ENCODE measurements around the gene CLCN6.

The CLCN6 gene

DNA sequence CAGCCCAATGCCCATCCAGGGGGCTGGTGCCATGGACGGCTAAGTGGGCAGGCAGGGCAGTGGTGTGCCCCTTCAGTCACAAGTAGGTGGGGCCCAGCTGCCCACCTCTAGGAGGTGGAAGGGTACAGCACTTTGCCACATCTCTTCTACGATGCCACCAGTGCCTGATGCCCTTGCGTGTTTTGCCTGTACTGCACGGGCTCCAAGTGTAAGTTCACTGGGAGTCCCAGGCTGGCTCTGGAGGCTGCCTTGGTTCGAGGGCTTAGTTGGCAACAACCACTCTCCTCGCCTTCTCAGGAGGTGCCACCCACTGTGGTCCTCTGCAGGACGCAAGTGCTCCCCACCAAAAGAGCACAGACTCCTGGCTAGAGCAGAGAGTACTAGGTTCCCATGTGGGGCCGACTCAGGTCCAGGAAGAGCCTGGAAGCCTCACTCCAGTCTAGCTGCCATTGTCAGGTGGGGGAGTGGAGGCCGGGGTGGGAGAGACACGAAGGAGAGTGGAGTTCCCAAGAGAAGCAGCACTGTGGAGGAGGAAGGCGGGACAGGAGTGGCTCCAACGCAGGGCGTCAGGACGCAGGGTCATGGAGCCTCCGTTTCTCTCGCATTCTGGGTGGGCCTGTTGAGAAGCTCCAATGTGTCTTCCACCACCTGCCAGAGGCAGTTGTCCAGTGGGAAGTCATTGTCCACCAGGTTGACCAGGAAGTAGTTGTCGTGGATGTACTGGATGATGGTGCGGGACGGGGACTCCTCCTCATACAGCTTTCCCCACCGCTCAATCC, 15.7 kb upstream of the CLCN6 start:
- TF ChIP-seq SPI1 (IDR thresholded peaks at IDR 0.05; ENCODE audit: low read depth, low read length) = no peak
- no peak for TF ChIP-seq POU2F2 (IDR thresholded peaks at IDR 0.05; ENCODE audit: low read depth, low read length)
- TF ChIP-seq PAX5 (IDR thresholded peaks at IDR 0.05; ENCODE audit: insufficient read depth, low read length, severe bottlenecking) = no peak
- no peak for TF ChIP-seq TAF1 (IDR thresholded peaks at IDR 0.05; ENCODE audit: low read depth, low read length)
- TF ChIP-seq POLR2AphosphoS5 (IDR thresholded peaks at IDR 0.05; ENCODE audit: low read depth, low read length) = no peak
- TF ChIP-seq POLR2A (IDR thresholded peaks at IDR 0.05; ENCODE audit: low read depth, low read length) = no peak
- DNase-seq (ENCODE audit: insufficient read length, low spot score) (no peak), FAIRE-seq (no peak)

DNA sequence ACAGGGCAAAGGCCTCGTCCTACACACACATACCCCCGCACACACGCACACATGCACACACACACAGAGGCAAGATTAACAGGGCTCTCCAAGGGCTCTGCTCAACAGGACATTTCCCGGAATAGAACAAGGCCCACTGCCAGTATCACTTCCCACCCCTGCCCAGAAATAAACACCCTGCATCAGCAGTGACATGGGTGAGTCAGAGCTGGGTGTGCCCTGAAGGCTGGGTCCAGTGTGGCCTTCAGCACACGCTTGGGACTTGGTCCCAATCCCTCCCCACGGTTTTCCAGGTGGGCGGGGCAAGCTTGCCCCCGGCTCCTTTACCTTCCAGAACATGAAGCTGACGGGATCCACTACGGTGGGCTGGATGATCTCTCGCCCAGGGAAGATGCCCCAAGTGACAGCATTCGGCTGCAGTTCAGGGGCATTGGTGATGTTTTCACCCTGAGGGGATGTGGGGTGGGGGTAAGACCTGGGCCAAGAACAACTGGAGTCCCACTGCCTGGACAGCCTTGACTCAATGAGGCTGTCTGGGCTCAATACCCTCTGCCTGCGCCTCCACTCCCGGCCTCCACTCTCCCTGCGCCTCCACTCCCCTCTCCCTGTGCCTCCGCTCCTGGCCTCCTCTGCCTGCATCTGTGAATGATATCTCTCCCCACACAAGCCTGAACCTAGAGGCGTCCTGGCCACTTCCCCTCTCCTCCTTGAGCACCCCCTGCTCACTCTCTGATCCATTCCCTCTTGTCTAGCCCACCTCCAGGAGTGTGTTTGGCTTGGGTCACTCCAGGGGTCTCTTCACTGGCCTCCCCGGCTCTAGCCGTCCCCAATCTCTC, 14.9 kb upstream of the CLCN6 start:
- DNase-seq (ENCODE audit: insufficient read length, low spot score) (no peak), FAIRE-seq (no peak)
- TF ChIP-seq PAX5 (IDR thresholded peaks at IDR 0.05; ENCODE audit: insufficient read depth, low read length, severe bottlenecking) = no peak

DNA sequence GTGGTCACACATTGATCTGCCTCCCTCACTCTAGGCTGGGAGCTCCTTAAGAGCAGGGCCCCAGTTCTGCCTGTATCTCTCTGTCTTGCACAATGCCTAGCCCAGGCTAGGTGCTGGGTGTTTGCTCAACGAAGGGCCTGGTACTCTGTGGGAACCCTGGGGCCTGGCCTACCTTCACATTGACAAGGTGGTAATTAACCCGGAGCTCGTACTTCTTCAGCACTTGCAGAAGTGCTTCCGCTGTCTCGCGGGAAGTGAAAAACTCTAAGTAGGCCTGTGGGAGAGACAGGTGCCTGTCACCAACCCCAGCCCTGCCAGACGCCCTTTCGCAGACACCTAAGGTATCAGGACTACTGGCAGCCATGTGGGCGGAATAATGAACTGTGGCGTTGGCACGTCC, 13.9 kb upstream of the CLCN6 start:
- DNase-seq (ENCODE audit: insufficient read length, low spot score) (no peak), FAIRE-seq (no peak)
- no peak for TF ChIP-seq PAX5 (IDR thresholded peaks at IDR 0.05; ENCODE audit: insufficient read depth, low read length, severe bottlenecking)

DNA sequence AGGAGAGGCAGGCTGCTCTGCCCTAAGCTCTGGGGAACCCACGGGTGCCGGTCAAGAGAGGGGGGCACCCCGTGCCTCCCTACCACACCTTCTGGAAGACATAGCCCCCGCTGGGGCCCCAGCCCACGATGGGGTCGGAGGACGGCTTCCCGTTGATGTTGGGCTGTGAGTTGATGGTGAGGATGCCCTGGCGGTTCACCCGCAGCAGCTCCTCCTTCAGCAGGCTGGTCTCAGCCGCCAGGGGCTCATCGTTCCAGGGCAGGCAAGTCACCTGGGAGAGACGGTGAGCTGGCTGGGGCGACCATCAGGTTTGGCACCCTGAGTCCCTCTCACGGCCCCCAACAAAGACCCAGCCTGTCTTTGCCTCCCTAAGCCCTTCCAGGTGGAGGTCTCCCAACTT, 12.2 kb upstream of the CLCN6 start:
- FAIRE-seq (no peak), DNase-seq (ENCODE audit: insufficient read length, low spot score) (no peak)
- TF ChIP-seq PAX5 (IDR thresholded peaks at IDR 0.05; ENCODE audit: insufficient read depth, low read length, severe bottlenecking) (no peak), SPI1 (IDR thresholded peaks at IDR 0.05; ENCODE audit: low read depth, low read length) (no peak), POLR2A (IDR thresholded peaks at IDR 0.05; ENCODE audit: low read depth, low read length) (no peak), TAF1 (IDR thresholded peaks at IDR 0.05; ENCODE audit: low read depth, low read length) (no peak), POU2F2 (IDR thresholded peaks at IDR 0.05; ENCODE audit: low read depth, low read length) (no peak), POLR2AphosphoS5 (IDR thresholded peaks at IDR 0.05; ENCODE audit: low read depth, low read length) (no peak)

DNA sequence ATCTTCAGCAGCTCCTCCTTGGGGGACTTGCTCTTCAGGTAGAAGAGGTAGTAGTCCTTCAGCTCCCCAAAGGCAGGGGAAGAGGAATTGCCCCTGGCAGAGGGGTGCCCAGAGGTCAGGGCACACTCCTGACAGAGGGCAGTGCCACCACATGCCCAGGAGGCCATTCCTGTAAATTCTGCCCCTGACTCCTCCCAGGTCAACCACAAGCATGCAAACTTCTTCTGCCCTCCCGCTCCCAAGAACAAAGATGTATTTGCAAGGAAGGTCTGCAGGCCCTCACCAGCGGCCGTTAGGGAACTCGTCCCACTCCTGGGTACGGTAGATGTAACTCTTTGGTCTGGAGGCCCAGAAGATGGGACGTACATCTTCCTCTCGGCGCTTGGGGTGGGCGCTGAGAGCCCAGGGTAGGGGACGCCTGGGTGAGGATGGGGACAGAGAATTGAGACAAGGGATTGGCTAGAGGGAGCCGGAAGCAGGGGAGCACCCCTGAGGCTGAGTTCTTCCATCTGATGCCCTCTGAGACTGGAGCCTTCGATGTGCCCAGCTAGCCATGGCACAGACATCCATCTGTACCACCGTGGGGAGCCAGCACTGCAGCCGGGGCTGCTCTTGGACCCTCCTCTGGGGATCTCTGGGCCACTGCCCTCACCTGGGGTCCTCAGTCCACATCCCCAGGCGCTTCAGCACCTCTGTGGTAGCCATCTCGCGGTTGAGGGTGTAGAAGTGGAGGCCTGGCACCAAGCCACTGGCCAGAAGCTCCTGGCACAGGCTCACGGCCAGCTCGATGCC, 11.3 kb upstream of the CLCN6 start:
- no peak for TF ChIP-seq SPI1 (IDR thresholded peaks at IDR 0.05; ENCODE audit: low read depth, low read length)
- no peak for TF ChIP-seq TAF1 (IDR thresholded peaks at IDR 0.05; ENCODE audit: low read depth, low read length)
- no peak for TF ChIP-seq POLR2A (IDR thresholded peaks at IDR 0.05; ENCODE audit: low read depth, low read length)
- TF ChIP-seq PAX5 (IDR thresholded peaks at IDR 0.05; ENCODE audit: insufficient read depth, low read length, severe bottlenecking) = no peak
- TF ChIP-seq POLR2AphosphoS5 (IDR thresholded peaks at IDR 0.05; ENCODE audit: low read depth, low read length) = no peak
- TF ChIP-seq POU2F2 (IDR thresholded peaks at IDR 0.05; ENCODE audit: low read depth, low read length) = no peak
- FAIRE-seq = no peak
- DNase-seq (ENCODE audit: insufficient read length, low spot score) = no peak

DNA sequence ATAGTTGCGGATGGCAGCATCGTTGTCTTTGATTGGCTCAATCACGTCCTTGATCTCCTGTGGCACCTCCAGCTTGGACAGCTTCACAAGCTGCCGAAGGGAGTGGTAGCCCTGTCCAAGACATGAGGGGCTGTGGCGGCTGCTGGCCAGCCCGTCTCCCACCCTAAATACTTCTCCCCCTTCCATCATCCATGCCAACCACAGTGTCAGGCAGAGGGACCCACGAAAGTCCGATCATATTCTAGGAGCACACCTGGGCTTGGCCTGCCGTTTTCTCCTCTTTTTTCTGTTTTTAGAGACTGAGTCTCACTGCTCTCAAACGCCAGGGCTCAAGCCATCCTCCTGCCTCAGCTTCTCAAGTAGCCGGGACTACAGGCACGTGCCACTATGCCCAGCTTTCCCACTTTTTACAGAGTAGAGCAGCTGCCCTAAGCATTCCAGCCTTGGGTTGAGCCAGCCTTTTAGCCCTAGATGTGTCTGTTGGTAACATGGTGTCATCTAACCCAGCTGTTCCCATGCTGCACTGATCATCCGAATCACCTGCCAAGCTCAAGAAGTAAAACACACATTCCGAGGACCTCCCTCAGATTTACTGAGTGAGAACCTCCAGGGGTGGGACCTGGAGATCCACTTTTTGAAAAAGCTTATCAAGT, 10.6 kb upstream of the CLCN6 start:
- FAIRE-seq (no peak), DNase-seq (ENCODE audit: insufficient read length, low spot score) (no peak)
- no peak for TF ChIP-seq POLR2A (IDR thresholded peaks at IDR 0.05; ENCODE audit: low read depth, low read length)

DNA sequence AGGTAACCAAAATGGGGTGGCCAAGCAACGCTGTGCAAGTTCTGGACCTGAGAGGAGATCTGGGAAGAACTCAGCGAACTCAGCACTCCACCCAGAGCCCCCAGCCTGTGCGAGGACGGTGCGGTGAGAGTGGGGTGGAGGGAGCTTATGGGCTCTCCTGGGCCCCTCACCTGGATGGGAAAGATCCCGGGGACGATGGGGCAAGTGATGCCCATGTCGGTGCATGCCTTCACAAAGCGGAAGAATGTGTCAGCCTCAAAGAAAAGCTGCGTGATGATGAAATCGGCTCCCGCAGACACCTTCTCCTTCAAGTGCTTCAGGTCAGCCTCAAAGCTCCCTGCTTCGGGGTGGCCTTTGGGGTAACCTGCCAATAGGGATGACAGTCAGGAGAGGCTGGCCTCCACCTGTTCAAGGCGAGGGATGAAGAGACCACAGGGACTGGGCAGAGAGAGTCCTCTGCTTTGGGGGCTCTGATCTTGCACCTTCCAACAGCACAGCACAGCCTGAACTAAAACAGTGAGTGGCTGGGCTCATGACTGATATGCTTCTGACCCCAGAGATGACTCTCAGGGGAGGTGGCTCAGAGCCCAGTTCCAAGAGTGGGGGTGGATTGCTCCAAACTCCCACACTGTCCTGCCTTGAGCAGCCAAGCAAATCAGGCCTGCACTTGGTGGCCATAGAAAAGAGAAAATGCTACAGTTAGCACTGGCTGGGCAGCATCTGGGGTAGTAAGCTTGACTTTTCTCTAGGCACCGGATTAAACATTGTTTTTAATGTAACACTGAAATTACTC, 9.8 kb upstream of the CLCN6 start:
- no peak for FAIRE-seq
- TF ChIP-seq SPI1 (IDR thresholded peaks at IDR 0.05; ENCODE audit: low read depth, low read length) (no peak), PAX5 (IDR thresholded peaks at IDR 0.05; ENCODE audit: insufficient read depth, low read length, severe bottlenecking) (no peak), TAF1 (IDR thresholded peaks at IDR 0.05; ENCODE audit: low read depth, low read length) (no peak), POU2F2 (IDR thresholded peaks at IDR 0.05; ENCODE audit: low read depth, low read length) (no peak)
- DNase-seq (ENCODE audit: insufficient read length, low spot score) = no peak

DNA sequence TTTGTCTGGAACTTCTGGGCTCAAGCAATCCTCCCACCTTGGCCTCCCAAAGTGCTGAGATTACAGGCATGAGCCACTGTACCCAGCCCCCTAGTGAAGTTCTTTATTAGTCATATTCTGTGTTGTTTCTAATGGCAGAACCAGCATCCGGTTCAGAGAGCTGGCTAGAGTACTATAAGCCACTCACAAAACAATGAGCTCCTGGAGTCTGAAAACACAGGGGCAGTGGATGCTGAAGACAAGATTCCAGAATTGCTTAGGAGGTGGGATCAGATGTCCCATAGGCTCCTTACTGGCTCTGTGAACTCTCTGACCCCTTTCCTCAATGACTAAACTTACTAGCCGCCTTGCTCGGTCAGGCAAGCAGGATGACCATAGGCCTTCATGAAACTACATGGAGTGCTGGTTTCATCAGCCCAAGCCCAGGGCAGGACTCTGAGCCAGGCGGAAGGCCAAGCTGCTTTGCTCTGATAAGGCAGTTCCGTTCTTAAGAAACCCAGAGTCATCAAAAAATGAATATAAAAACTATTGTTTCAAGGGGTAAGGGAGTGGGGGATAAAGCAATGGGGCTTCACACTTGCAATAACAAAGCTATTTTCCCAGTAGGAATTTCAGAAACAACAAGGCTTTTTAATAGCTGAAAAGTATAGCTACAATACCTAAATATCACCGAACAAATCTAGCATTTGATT, 8.3 kb upstream of the CLCN6 start:
- DNase-seq (ENCODE audit: insufficient read length, low spot score) (no peak), FAIRE-seq (no peak)
- no peak for TF ChIP-seq PAX5 (IDR thresholded peaks at IDR 0.05; ENCODE audit: insufficient read depth, low read length, severe bottlenecking)

DNA sequence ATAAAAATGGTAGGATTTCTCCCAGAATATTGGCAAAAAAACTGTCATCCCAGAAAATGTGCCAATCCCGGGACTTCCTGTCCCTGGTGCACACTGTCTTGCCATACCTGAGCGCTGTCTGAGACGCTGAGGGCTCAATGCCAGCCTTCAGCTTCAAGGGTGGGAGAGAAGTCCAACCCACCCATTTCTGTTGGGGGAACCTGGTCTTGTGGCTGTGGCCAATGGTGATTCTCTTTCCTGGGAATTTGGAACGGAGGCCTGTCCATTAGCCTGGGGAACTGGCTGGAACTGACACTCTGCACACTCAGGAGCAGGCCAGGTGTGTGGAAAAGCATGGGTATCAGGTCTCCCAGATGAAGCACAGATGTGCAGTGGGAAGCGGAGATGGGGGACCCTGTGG, 6.9 kb upstream of the CLCN6 start:
- DNase-seq (ENCODE audit: insufficient read length, low spot score) (no peak), FAIRE-seq (no peak)
- no peak for TF ChIP-seq SPI1 (IDR thresholded peaks at IDR 0.05; ENCODE audit: low read depth, low read length)
- no peak for TF ChIP-seq TAF1 (IDR thresholded peaks at IDR 0.05; ENCODE audit: low read depth, low read length)
- no peak for TF ChIP-seq POLR2A (IDR thresholded peaks at IDR 0.05; ENCODE audit: low read depth, low read length)
- TF ChIP-seq POU2F2 (IDR thresholded peaks at IDR 0.05; ENCODE audit: low read depth, low read length) = no peak
- TF ChIP-seq PAX5 (IDR thresholded peaks at IDR 0.05; ENCODE audit: insufficient read depth, low read length, severe bottlenecking) = no peak
- TF ChIP-seq POLR2AphosphoS5 (IDR thresholded peaks at IDR 0.05; ENCODE audit: low read depth, low read length) = no peak
